SK-N-SH (cell line): ENCODE measurements around the gene RAI2. TPM values are rescaled to one million over a fixed set of nuclear protein-coding genes. Genes with fewer than 3 reads are reported as not detected.

Experiments
- CTCF ChIA-PET: fragments of 300-600, 350-600 bp; formaldehyde crosslinking; extraction: SDS; loops from one replicate; lab custom pipeline; 2021; lab: Yijun Ruan, JAX
- POLR2A ChIA-PET: fragments of 350-600 bp; sonication (Branson Sonifier 250); formaldehyde crosslinking; extraction: SDS; loops from one replicate; lab custom pipeline; 2020; ENCODE audit warnings: antibody characterized with exemption, inconsistent platforms; lab: Yijun Ruan, JAX
- DNase-seq: peaks from one replicate; pipeline ENCODE4 v3.0.0; 2012
- H2AFZ ChIP-seq: fragments of 200-600 bp; sonication (generic); 2 replicates; pipeline ENCODE4 v1.8.1; 2016; ENCODE audit warnings: antibody characterized with exemption, mild to moderate bottlenecking, low read depth
- H3F3A ChIP-seq: fragments of 200-600 bp; sonication (generic); replicated peaks from 2 replicates; pipeline ENCODE3; 2016; ENCODE audit warnings: antibody characterized with exemption, mild to moderate bottlenecking; ENCODE audit not compliant: insufficient read depth
- H3K27ac ChIP-seq, 2 experiments: fragments of 200-500 bp in 1 of 2; fragments of 200-600 bp in 1 of 2; sonication (Bioruptor generic) in 1 of 2; sonication (generic), shearing (Covaris generic) in 1 of 2; 2 replicates each; pipeline versions ENCODE4 v1.5.1 to v1.6.1; 2014 to 2016; ENCODE audit warnings: low read depth in 2 of 2, inconsistent platforms in 1 of 2, low read length in 1 of 2, mild to moderate bottlenecking in 1 of 2, mixed read lengths in 1 of 2
- H3K27me3 ChIP-seq: fragments of 200-600 bp; sonication (generic), shearing (Covaris generic); 2 replicates; pipeline ENCODE4 v1.6.1; 2016; ENCODE audit warnings: mixed run types; ENCODE audit not compliant: insufficient read depth
- H3K36me3 ChIP-seq, 2 experiments: fragments of 200-500 bp in 1 of 2; fragments of 200-600 bp in 1 of 2; sonication (Bioruptor generic) in 1 of 2; sonication (generic) in 1 of 2; replicated peaks in 1 of 2; 2 replicates each; pipeline versions ENCODE3 to v1.5.1; 2014 to 2016; ENCODE audit warnings: low read length in 1 of 2, mild to moderate bottlenecking in 1 of 2; ENCODE audit not compliant: insufficient read depth in 2 of 2, control insufficient read depth in 1 of 2
- H3K4me1 ChIP-seq, 2 experiments: fragments of 200-500 bp in 1 of 2; fragments of 200-600 bp in 1 of 2; sonication (Bioruptor generic) in 1 of 2; sonication (generic), shearing (Covaris generic) in 1 of 2; 2 replicates each; pipeline versions ENCODE4 v1.5.1 to v1.6.1; 2014 to 2016; ENCODE audit warnings: low read depth in 1 of 2, low read length in 1 of 2, mixed run types in 1 of 2; ENCODE audit not compliant: insufficient read depth in 2 of 2, control insufficient read depth in 1 of 2
- H3K4me2 ChIP-seq: fragments of 200-600 bp; sonication (generic), shearing (Covaris generic); 2 replicates; pipeline ENCODE4 v1.6.1; 2017; ENCODE audit warnings: mixed run types
- H3K4me3 ChIP-seq, 2 experiments: fragments of 200-500 bp in 1 of 2; fragments of 200-600 bp in 1 of 2; sonication (Bioruptor generic) in 1 of 2; sonication (generic), shearing (Covaris generic) in 1 of 2; 2 replicates each; pipeline versions ENCODE4 v1.5.1 to v1.8.1; 2014 to 2016; ENCODE audit warnings: low read depth in 2 of 2, inconsistent platforms in 1 of 2, low read length in 1 of 2, mild to moderate bottlenecking in 1 of 2, mixed read lengths in 1 of 2, moderate library complexity in 1 of 2
- H3K79me2 ChIP-seq: fragments of 200-600 bp; sonication (generic); 2 replicates; pipeline ENCODE4 v1.8.1; 2017; ENCODE audit warnings: mild to moderate bottlenecking; ENCODE audit not compliant: insufficient read depth
- H3K9ac ChIP-seq: fragments of 200-600 bp; sonication (generic); 2 replicates; pipeline ENCODE4 v1.6.1; 2017; ENCODE audit warnings: mixed run types
- H3K9me2 ChIP-seq: fragments of 200-600 bp; sonication (generic); 2 replicates; pipeline ENCODE4 v1.6.1; 2017; ENCODE audit warnings: mixed run types
- H3K9me3 ChIP-seq: fragments of 200-600 bp; sonication (generic); 2 replicates; pipeline ENCODE4 v1.6.1; 2017; ENCODE audit warnings: mixed run types, mild to moderate bottlenecking, moderate library complexity
- H4K20me1 ChIP-seq: fragments of 200-600 bp; sonication (generic); 2 replicates; pipeline ENCODE4 v1.6.1; 2017; ENCODE audit warnings: mild to moderate bottlenecking, mixed run types; ENCODE audit not compliant: insufficient read depth
- CTCF ChIP-seq: fragments of 200-600 bp; sonication (generic); IDR thresholded peaks from 2 replicates; pipeline ENCODE4 v1.6.1; 2017; ENCODE audit warnings: antibody characterized with exemption, mild to moderate bottlenecking, moderate library complexity
- ELF1 ChIP-seq: IDR thresholded peaks from 2 replicates; pipeline ENCODE4 v1.4.0; 2012
- EZH2phosphoT487 ChIP-seq: fragments of 200-600 bp; sonication (generic); IDR thresholded peaks from 2 replicates; pipeline ENCODE4 v1.6.1; 2017; ENCODE audit warnings: low read depth, mixed run types, mild to moderate bottlenecking, antibody characterized with exemption, moderate library complexity, borderline replicate concordance
- FOSL2 ChIP-seq: IDR thresholded peaks from 2 replicates; pipeline ENCODE4 v1.4.0; 2012; ENCODE audit warnings: low read depth, mild to moderate bottlenecking, moderate library complexity, borderline replicate concordance
- FOXM1 ChIP-seq: IDR thresholded peaks from 2 replicates; pipeline ENCODE4 v1.4.0; 2012; ENCODE audit warnings: low read depth, mild to moderate bottlenecking
- GABPA ChIP-seq: IDR thresholded peaks from 2 replicates; pipeline ENCODE4 v1.4.0; 2012; ENCODE audit warnings: low read depth, mild to moderate bottlenecking
- IRF3 ChIP-seq: fragments of 150-350 bp; IDR thresholded peaks from 2 replicates; pipeline ENCODE4 v1.6.1; 2016; ENCODE audit warnings: mild to moderate bottlenecking, low read depth, low read length
- JUND ChIP-seq: IDR thresholded peaks from 2 replicates; pipeline ENCODE4 v1.4.0; 2012
- MEF2A ChIP-seq: IDR thresholded peaks from 2 replicates; pipeline ENCODE4 v1.4.0; 2012; ENCODE audit warnings: low read depth, borderline replicate concordance
- MXI1 ChIP-seq: IDR thresholded peaks from 2 replicates; pipeline ENCODE4 v1.6.1; 2012; ENCODE audit warnings: mild to moderate bottlenecking, low read depth, low read length, improper control_type of control experiment
- NRF1 ChIP-seq: IDR thresholded peaks from 2 replicates; pipeline ENCODE4 v1.6.1; 2012; ENCODE audit warnings: low read depth, mild to moderate bottlenecking, low read length
- POLR2AphosphoS5 ChIP-seq: IDR thresholded peaks from 2 replicates; pipeline ENCODE4 v1.6.1; 2012; ENCODE audit warnings: low read depth, low read length
- RAD21 ChIP-seq: IDR thresholded peaks from 2 replicates; pipeline ENCODE4 v1.6.1; 2012; ENCODE audit warnings: mild to moderate bottlenecking, low read length
- RFX5 ChIP-seq: IDR thresholded peaks from 2 replicates; pipeline ENCODE4 v1.6.1; 2012; ENCODE audit warnings: mild to moderate bottlenecking, improper control_type of control experiment, low read length
- RXRA ChIP-seq: IDR thresholded peaks from 2 replicates; pipeline ENCODE4 v1.4.0; 2012; ENCODE audit warnings: low read depth, mild to moderate bottlenecking, borderline replicate concordance
- SIN3A ChIP-seq: IDR thresholded peaks from 2 replicates; pipeline ENCODE4 v1.6.1; 2012; ENCODE audit warnings: low read depth, mild to moderate bottlenecking, low read length, moderate library complexity, borderline replicate concordance
- YY1 ChIP-seq: IDR thresholded peaks from 2 replicates; pipeline ENCODE4 v1.4.0; 2012; ENCODE audit warnings: low read depth, mild to moderate bottlenecking
- WGBS: methylation state at CpG from one replicate; pipeline ENCODE4 v1.1.6; 2017; ENCODE audit warnings: low lambda C conversion rate; 5-methylcytosine and 5-hydroxymethylcytosine counted together
- polyA plus RNA-seq, 3 experiments: library from polyadenylated mRNA; depleted of rRNA; stranded (reverse); fragments of >200 nt; gene quantifications; 2 replicates each; pipeline ENCODE4 v1.2.3, GENCODE V29; 2012
- TF ChIP-seq, protein P1 (sequence below): fragments of 150-350 bp; IDR thresholded peaks from 2 replicates; pipeline ENCODE4 v1.6.1; 2017; ENCODE audit warnings: antibody characterized with exemption, low read length, low read depth, borderline replicate concordance
- TF ChIP-seq, protein P2 (sequence below): IDR thresholded peaks from 2 replicates; pipeline ENCODE4 v1.4.0; 2012; ENCODE audit warnings: low read depth

The RAI2 gene
- polyA plus RNA-seq, 1 of the 3 experiments (the other 2 are of a cell fraction), result 0.07 TPM

- H3K27me3 ChIP-seq, result no peaks in the 10 kb centered on the region; the same call in 1 of the 2 replicates
- no peaks in the 10 kb centered on the region for H4K20me1 ChIP-seq
- H3K4me1 ChIP-seq, result no peaks in the 10 kb centered on the region; a peak in 1 of 4 replicates
- no peak overlapping the region for H2AFZ ChIP-seq
- POLR2A ChIA-PET, result no interaction called here
- WGBS, result 34% methylated on average over 4 of the region's 4 CpGs
- no peak for TF ChIP-seq NRF1
- TF ChIP-seq MEF2A, result no peak
- no peak for TF ChIP-seq MXI1
- no peak for TF ChIP-seq EZH2phosphoT487
- no peak for TF ChIP-seq ELF1
- TF ChIP-seq RFX5, result no peak
- no peak for TF ChIP-seq FOXM1
- TF ChIP-seq CTCF, result no peak
- TF ChIP-seq, protein P1, sequence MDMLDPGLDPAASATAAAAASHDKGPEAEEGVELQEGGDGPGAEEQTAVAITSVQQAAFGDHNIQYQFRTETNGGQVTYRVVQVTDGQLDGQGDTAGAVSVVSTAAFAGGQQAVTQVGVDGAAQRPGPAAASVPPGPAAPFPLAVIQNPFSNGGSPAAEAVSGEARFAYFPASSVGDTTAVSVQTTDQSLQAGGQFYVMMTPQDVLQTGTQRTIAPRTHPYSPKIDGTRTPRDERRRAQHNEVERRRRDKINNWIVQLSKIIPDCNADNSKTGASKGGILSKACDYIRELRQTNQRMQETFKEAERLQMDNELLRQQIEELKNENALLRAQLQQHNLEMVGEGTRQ, result no peak
- TF ChIP-seq YY1, result no peak
- no peak for TF ChIP-seq SIN3A
- no peak for TF ChIP-seq RAD21
- TF ChIP-seq POLR2AphosphoS5, result no peak
- no peak for TF ChIP-seq IRF3
- TF ChIP-seq RXRA, result no peak
- TF ChIP-seq JUND, result no peak
- no peak for TF ChIP-seq GABPA
- TF ChIP-seq, protein P2, sequence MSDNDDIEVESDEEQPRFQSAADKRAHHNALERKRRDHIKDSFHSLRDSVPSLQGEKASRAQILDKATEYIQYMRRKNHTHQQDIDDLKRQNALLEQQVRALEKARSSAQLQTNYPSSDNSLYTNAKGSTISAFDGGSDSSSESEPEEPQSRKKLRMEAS, result no peak
- TF ChIP-seq FOSL2, result no peak
- no peaks in the 10 kb centered on the region for H3K79me2 ChIP-seq
- H3K9ac ChIP-seq, result no peak overlapping the region
- H3K36me3 ChIP-seq, result no peaks in the 10 kb centered on the region
- H3K9me3 ChIP-seq, result no peaks in the 10 kb centered on the region
- CTCF ChIA-PET, result interaction anchor here (0.9 to 3.0 kb wide), 2 partner anchors 9 to 15 kb away, joined by 4 to 12 read pairs; no protein-coding TSS in a partner anchor
- no peak overlapping the region for H3K4me2 ChIP-seq
- no peaks in the 10 kb centered on the region for H3F3A ChIP-seq
- H3K9me2 ChIP-seq, result no peaks in the 10 kb centered on the region
- H3K27ac ChIP-seq, result no peak overlapping the region
- H3K4me3 ChIP-seq, result no peak overlapping the region
- DNase-seq, result no peak
Measured at GRCh38 chrX:17803449-17803848, 57.6 kb downstream of the RAI2 start.
